Fibroblast of lung (primary cell): Measurements from ENCODE around the gene CLEC4D.
"Not testable (repeated sequence)": the region's sequence is repeated elsewhere in the genome, so short reads cannot be mapped to it uniquely, and the experiment has no call there.

Experiments
- CTCF ChIP-seq, 2 donors: IDR thresholded peaks in 1 of 2; conservative IDR thresholded peaks in 1 of 2; 1 replicate in 1 of 2; 2 replicates in 1 of 2; pipeline ENCODE4 v1.5.1; 2011 to 2012; ENCODE audit warnings: low read length in 2 of 2, control low read depth in 1 of 2, inconsistent platforms in 1 of 2, low read depth in 1 of 2, mild to moderate bottlenecking in 1 of 2
- EZH2 ChIP-seq: IDR thresholded peaks from 2 replicates; pipeline ENCODE4 v1.5.1; 2012; ENCODE audit warnings: low read length, control low read depth, mild to moderate bottlenecking; ENCODE audit errors: missing control alignments

GRCh38 chr12:8540831-8541230 is 27.5 kb downstream of the CLEC4D start, which contains the start of gene CLEC4E:
- not testable (repeated sequence) for TF ChIP-seq CTCF (conservative IDR thresholded peaks at IDR 0.05 in 1 of 2, IDR thresholded peaks at IDR 0.05 in 1 of 2; ENCODE audit: low read depth in 1 of 2, low read length in 2 of 2); EZH2
